Measurements from ENCODE around the gene ACVR1C.

DNA sequence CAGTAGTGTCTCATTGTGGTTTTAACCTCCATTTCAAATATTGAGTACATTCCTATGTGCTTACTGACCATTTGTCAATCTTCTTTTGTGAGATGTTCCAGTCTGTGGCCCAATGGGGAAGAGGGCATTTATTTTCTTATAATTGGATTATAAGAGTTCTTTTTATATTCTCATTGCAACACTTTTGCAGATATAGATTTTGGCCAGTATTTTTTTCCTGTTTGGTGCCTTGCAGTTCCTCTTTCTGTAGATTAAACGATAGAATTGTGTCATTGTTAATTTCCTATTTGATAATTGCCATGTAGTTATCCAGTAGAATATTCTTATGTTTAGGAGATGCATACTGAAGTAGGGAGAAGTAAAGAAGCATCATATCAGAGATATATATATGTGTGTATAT lies 128.3 kb downstream of the ACVR1C start:
- no peak for TF ChIP-seq POLR2A (IDR thresholded peaks at IDR 0.05)
- TF ChIP-seq, protein P1, sequence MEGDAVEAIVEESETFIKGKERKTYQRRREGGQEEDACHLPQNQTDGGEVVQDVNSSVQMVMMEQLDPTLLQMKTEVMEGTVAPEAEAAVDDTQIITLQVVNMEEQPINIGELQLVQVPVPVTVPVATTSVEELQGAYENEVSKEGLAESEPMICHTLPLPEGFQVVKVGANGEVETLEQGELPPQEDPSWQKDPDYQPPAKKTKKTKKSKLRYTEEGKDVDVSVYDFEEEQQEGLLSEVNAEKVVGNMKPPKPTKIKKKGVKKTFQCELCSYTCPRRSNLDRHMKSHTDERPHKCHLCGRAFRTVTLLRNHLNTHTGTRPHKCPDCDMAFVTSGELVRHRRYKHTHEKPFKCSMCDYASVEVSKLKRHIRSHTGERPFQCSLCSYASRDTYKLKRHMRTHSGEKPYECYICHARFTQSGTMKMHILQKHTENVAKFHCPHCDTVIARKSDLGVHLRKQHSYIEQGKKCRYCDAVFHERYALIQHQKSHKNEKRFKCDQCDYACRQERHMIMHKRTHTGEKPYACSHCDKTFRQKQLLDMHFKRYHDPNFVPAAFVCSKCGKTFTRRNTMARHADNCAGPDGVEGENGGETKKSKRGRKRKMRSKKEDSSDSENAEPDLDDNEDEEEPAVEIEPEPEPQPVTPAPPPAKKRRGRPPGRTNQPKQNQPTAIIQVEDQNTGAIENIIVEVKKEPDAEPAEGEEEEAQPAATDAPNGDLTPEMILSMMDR (IDR thresholded peaks at IDR 0.05): no peak
